Liver (tissue), 3 donors: ENCODE measurements around the gene FOXO3.

Source experiments
- ATF3 ChIP-seq: IDR thresholded peaks from 2 replicates; pipeline ENCODE4 v1.6.1; 2016; ENCODE audit warnings: antibody characterized with exemption
- CTCF ChIP-seq: fragments of 150-350 bp; IDR thresholded peaks from 2 replicates; pipeline ENCODE4 v1.5.1; 2017; ENCODE audit warnings: improper control_type of control experiment, low read depth, low read length; ENCODE audit not compliant: missing input control
- FOXA1 ChIP-seq: IDR thresholded peaks from 2 replicates; pipeline ENCODE4 v1.6.1; 2016; ENCODE audit warnings: antibody characterized with exemption
- MAX ChIP-seq: IDR thresholded peaks from 2 replicates; pipeline ENCODE4 v1.6.1; 2016; ENCODE audit warnings: antibody characterized with exemption
- NR2F2 ChIP-seq: IDR thresholded peaks from 2 replicates; pipeline ENCODE4 v1.6.1; 2016; ENCODE audit warnings: antibody characterized with exemption
- RAD21 ChIP-seq, 2 donors: IDR thresholded peaks; 2 replicates each; pipeline ENCODE4 v1.6.1; 2016; ENCODE audit warnings: antibody characterized with exemption in 2 of 2, mild to moderate bottlenecking in 2 of 2
- donor health status: healthy.
- donor health status: healthy.

- TF ChIP-seq ATF3 (no peak), CTCF (no peak), FOXA1 (no peak), RAD21 (IDR thresholded peaks at IDR 0.05) (no peak), NR2F2 (no peak), MAX (no peak)
Observed at GRCh38 chr6:108578166-108578565, 17.4 kb downstream of the FOXO3 start.
